Uterus (tissue), 4 donors: ENCODE results near the gene ALG6. TPM values are rescaled to one million over a fixed set of nuclear protein-coding genes. Genes with fewer than 3 reads are reported as not detected.

Source experiments
- DNase-seq, 2 donors: peaks; one replicate each; pipeline ENCODE4 v3.0.0-alpha.2; 2019 to 2020
- H3K27ac ChIP-seq, 2 donors: fragments of 200-600 bp; sonication (generic); 1 replicate in 1 of 2; 2 replicates in 1 of 2; pipeline ENCODE4 v1.5.1; 2016 to 2018
- H3K27me3 ChIP-seq, 2 donors: fragments of 200-600 bp; sonication (generic); one replicate each; pipeline ENCODE4 v1.5.1; 2018 to 2019; ENCODE audit warnings: control low read depth in 1 of 2
- H3K36me3 ChIP-seq, 2 donors: fragments of 200-600 bp; sonication (generic); one replicate each; pipeline ENCODE4 v1.5.1; 2019; ENCODE audit warnings: control low read depth in 1 of 2
- H3K4me1 ChIP-seq, 2 donors: fragments of 200-600 bp; sonication (generic); one replicate each; pipeline ENCODE4 v1.5.1; 2018 to 2019; ENCODE audit warnings: control low read depth in 1 of 2
- H3K4me3 ChIP-seq, 2 donors: fragments of 200-600 bp; sonication (generic); 1 replicate in 1 of 2; 2 replicates in 1 of 2; pipeline ENCODE4 v1.5.1; 2018 to 2019; ENCODE audit warnings: mild to moderate bottlenecking in 1 of 2
- H3K9me3 ChIP-seq, 2 donors: fragments of 200-600 bp; sonication (generic); one replicate each; pipeline ENCODE4 v1.5.1; 2019; ENCODE audit warnings: control low read depth in 1 of 2
- POLR2A ChIP-seq, 2 donors: fragments of 450-650 bp; IDR thresholded peaks; one replicate each; pipeline ENCODE4 v1.6.1; 2016; ENCODE audit warnings: antibody characterized with exemption in 2 of 2, mild to moderate bottlenecking in 1 of 2, moderate library complexity in 1 of 2
- intact Hi-C: fragments of 100-400 bp; cut with DNase I; formaldehyde crosslinking; loops from one replicate; pipeline ENCODE4 v1.15.1; 2023; ENCODE audit warnings: low total_unique reads
- total RNA-seq, 4 donors: library from RNA; depleted of rRNA in 3 of 4; stranded (reverse); fragments of >200 nt in 3 of 4; gene quantifications; one replicate each; pipeline versions ENCODE4 v1.1.0 to v1.2.4, GENCODE V29; 2014 to 2023
- TF ChIP-seq, protein P1 (sequence below), 4 experiments: fragments of 200-600 bp in 2 of 4; fragments of 450-650 bp in 2 of 4; sonication (generic) in 2 of 4; IDR thresholded peaks; one replicate each; pipeline ENCODE4 v1.5.1; 2016 to 2019; ENCODE audit warnings: antibody characterized with exemption in 4 of 4, mild to moderate bottlenecking in 2 of 4, moderate library complexity in 1 of 4
- donor health status: DM: yes; HTN: yes; CAD: no.

Gene ALG6
- total RNA-seq, 4 donors from 2014 or later, result 3.8 to 23.6 (median 15.2) TPM

DNA sequence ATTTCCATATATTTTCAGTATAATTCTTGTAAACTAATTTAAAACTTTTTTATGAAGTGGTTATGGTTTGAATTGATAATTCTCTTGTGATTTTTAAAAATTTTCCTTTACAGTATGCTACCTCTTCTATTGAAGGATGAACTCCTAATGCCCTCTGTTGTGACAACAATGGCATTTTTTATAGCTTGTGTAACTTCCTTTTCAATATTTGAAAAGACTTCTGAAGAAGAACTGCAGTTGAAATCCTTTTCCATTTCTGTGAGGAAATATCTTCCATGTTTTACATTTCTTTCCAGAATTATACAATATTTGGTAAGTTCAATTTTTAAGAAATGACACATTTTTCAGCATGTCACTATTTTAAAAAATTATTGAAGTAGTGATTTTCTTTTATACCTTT, 61.4 kb downstream of the ALG6 start:
- no peak for DNase-seq
- Histone ChIP-seq H3K4me3 (no peak overlapping the region), H3K9me3 (peaks cover 0 to 6% of the 10 kb centered on the region in 2 donors), H3K36me3 (no peaks in the 10 kb centered on the region), H3K27me3 (no peaks in the 10 kb centered on the region), H3K4me1 (no peaks in the 10 kb centered on the region), H3K27ac (no peak overlapping the region)
- TF ChIP-seq, protein P1, sequence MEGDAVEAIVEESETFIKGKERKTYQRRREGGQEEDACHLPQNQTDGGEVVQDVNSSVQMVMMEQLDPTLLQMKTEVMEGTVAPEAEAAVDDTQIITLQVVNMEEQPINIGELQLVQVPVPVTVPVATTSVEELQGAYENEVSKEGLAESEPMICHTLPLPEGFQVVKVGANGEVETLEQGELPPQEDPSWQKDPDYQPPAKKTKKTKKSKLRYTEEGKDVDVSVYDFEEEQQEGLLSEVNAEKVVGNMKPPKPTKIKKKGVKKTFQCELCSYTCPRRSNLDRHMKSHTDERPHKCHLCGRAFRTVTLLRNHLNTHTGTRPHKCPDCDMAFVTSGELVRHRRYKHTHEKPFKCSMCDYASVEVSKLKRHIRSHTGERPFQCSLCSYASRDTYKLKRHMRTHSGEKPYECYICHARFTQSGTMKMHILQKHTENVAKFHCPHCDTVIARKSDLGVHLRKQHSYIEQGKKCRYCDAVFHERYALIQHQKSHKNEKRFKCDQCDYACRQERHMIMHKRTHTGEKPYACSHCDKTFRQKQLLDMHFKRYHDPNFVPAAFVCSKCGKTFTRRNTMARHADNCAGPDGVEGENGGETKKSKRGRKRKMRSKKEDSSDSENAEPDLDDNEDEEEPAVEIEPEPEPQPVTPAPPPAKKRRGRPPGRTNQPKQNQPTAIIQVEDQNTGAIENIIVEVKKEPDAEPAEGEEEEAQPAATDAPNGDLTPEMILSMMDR (IDR thresholded peaks at IDR 0.05), result no peak
- TF ChIP-seq POLR2A (IDR thresholded peaks at IDR 0.05), result no peak
- intact Hi-C loops, result no loop called here

DNA sequence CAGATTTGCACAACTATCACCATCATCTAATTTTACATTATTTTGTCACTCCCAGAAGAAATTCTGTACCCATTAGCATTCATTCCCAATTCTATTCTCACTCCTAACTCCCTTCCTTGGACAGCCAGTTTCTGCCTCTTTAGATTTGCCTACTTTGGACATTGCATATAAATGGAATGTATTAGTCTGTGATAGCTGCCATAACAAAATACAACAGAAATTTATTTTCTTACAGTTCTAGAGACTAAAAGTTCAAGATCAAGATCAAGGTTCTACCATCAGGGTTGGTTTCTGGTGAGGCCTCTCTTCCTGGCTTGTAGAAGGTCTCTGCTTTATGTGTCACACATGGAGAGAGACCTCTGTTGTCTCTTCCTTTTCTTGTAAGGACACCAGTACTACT, 61.9 kb downstream of the ALG6 start:
- Histone ChIP-seq H3K4me1 (no peaks in the 10 kb centered on the region), H3K27me3 (no peaks in the 10 kb centered on the region), H3K36me3 (no peaks in the 10 kb centered on the region), H3K9me3 (peaks cover 0 to 6% of the 10 kb centered on the region in 2 donors), H3K4me3 (no peak overlapping the region), H3K27ac (no peak overlapping the region)
- DNase-seq, result no peak
- TF ChIP-seq, protein P1 (IDR thresholded peaks at IDR 0.05), result no peak
- TF ChIP-seq POLR2A (IDR thresholded peaks at IDR 0.05), result no peak
- intact Hi-C loops, result no loop called here

DNA sequence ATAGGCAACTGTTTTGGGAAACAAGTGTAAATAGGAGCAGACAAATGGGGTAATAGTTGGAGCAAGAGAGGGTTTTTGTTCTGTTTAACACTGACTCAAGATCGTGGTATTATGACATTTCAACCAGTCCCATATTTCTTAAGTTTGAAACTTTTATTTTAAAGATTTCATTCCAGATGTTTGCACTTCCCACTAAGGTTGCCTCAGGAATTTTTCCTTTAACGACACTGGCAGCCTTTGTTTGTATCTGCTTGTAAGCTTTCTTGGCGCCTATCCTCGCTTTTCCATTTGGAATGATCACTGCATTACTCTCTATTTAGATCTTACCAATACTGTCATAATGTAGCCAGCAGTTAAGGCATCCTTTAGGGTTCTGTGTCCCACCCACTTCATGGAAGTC, 67.7 kb downstream of the ALG6 start:
- no peaks in the 10 kb centered on the region for H3K9me3 ChIP-seq
- H3K36me3 ChIP-seq, result peaks cover 0 to under 1% of the 10 kb centered on the region in 2 donors
- intact Hi-C loops, result no loop called here
- H3K4me3 ChIP-seq, result no peak overlapping the region
- no peak for DNase-seq
- no peaks in the 10 kb centered on the region for H3K27me3 ChIP-seq
- no peak overlapping the region for H3K27ac ChIP-seq
- TF ChIP-seq, protein P1 (IDR thresholded peaks at IDR 0.05), result no peak
- TF ChIP-seq POLR2A (IDR thresholded peaks at IDR 0.05), result no peak
- H3K4me1 ChIP-seq, result no peaks in the 10 kb centered on the region

DNA sequence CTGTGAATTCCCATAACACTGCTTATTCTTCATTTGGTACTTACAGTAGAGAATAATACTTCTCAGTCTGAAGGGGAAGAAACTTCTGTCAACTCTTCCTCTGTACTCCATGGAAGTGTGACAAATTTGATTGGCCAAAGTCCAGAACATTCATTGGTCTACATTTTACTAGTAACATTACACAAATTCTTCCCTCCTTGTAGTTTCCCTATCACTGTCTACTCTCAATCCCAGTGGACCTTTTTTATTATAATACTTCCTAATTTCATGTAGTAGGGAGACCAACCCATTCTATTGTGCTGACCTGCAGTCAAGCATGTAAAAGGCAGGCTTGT, 74.7 kb downstream of the ALG6 start:
- Histone ChIP-seq H3K27ac (no peak overlapping the region), H3K27me3 (no peaks in the 10 kb centered on the region), H3K4me3 (no peak overlapping the region), H3K36me3 (peaks cover 0 to 3% of the 10 kb centered on the region in 2 donors), H3K4me1 (no peaks in the 10 kb centered on the region), H3K9me3 (no peaks in the 10 kb centered on the region)
- no peak for TF ChIP-seq POLR2A (IDR thresholded peaks at IDR 0.05)
- TF ChIP-seq, protein P1 (IDR thresholded peaks at IDR 0.05), result no peak
- intact Hi-C loops, result no loop called here
- no peak for DNase-seq

DNA sequence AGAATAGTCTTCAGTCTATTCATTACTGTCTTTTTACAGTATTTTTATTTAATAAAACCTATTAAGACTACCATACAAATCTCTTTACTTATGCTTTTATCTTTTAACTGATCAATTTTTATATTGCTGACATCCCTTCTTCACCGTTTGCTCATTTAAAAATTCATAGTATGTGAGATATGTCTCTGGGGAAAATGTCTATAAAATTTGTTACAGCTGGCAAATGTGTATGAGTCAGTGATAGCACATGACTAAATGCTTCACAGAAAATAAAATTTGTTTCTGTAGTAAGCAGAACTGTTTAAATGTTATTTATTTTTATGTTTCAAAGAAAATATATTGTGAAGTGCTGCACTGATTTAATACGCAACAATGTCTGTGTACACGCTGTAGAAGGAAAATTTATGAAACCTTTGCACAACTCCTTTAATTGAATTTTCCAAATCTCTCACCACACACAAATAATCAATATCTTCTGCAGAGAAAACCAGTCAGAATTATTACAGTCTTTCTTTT, 81.4 kb downstream of the ALG6 start:
- no peaks in the 10 kb centered on the region for H3K4me1 ChIP-seq
- DNase-seq, result no peak
- H3K4me3 ChIP-seq, result no peak overlapping the region
- intact Hi-C loops, result no loop called here
- no peak overlapping the region for H3K27ac ChIP-seq
- no peaks in the 10 kb centered on the region for H3K36me3 ChIP-seq
- no peaks in the 10 kb centered on the region for H3K27me3 ChIP-seq
- H3K9me3 ChIP-seq, result no peaks in the 10 kb centered on the region
- no peak for TF ChIP-seq POLR2A (IDR thresholded peaks at IDR 0.05)
- TF ChIP-seq, protein P1 (IDR thresholded peaks at IDR 0.05), result no peak
